ENCODE data around the gene PPM1K.
"Not testable (repeated sequence)": the region's sequence is repeated elsewhere in the genome, so short reads cannot be mapped to it uniquely, and the experiment has no call there.

PPM1K gene

GRCh38 chr4:88284439-88285234 is at the start of gene PPM1K:
Gene PPM1K (minus strand): TSS chr4:88284561. CDS start chr4:88278583, 5,978 bp downstream.
- peak; percentile 90 for DNase-seq (ENCODE audit: low read depth)

- no peak for DNase-seq (ENCODE audit: low read depth)
Measured at GRCh38 chr4:88333741-88334405, 49.5 kb upstream of the PPM1K start.

GRCh38 chr4:88327665-88328064 is 43.3 kb upstream of the PPM1K start:
- no peak for DNase-seq (ENCODE audit: low read depth)

GRCh38 chr4:88320780-88321373 is 36.5 kb upstream of the PPM1K start:
- DNase-seq (ENCODE audit: low read depth) = no peak

GRCh38 chr4:88320224-88320779 is 35.9 kb upstream of the PPM1K start:
- no peak for DNase-seq (ENCODE audit: low read depth)

GRCh38 chr4:88318751-88319350 is 34.5 kb upstream of the PPM1K start:
- DNase-seq (ENCODE audit: low read depth) = no peak

GRCh38 chr4:88315460-88316017 is 31.2 kb upstream of the PPM1K start:
- DNase-seq (ENCODE audit: low read depth) = no peak

GRCh38 chr4:88313088-88313624 is 28.8 kb upstream of the PPM1K start:
- not testable (repeated sequence) for DNase-seq (ENCODE audit: low read depth)

GRCh38 chr4:88308587-88308986 is 24.2 kb upstream of the PPM1K start:
- no peak for DNase-seq (ENCODE audit: low read depth)

- DNase-seq (ENCODE audit: low read depth) = no peak
Measured at GRCh38 chr4:88297725-88298454, 13.5 kb upstream of the PPM1K start.

GRCh38 chr4:88297212-88297516 is 12.8 kb upstream of the PPM1K start:
- no peak for DNase-seq (ENCODE audit: low read depth)

- no peak for DNase-seq (ENCODE audit: low read depth)
Measured at GRCh38 chr4:88296413-88297211, 12.3 kb upstream of the PPM1K start.

- DNase-seq (ENCODE audit: low read depth) = no peak
Measured at GRCh38 chr4:88295656-88296055, 11.3 kb upstream of the PPM1K start.

GRCh38 chr4:88291003-88291402 is 6.6 kb upstream of the PPM1K start:
- DNase-seq (ENCODE audit: low read depth) = no peak

GRCh38 chr4:88286897-88287296 is 2.5 kb upstream of the PPM1K start:
- DNase-seq (ENCODE audit: low read depth) = no peak

- DNase-seq (ENCODE audit: low read depth) = no peak
Measured at GRCh38 chr4:88285235-88285653, 883 bp upstream of the PPM1K start.

- no peak for DNase-seq (ENCODE audit: low read depth)
Measured at GRCh38 chr4:88283661-88284438, 511 bp downstream of the PPM1K start.

- no peak for DNase-seq (ENCODE audit: low read depth)
Measured at GRCh38 chr4:88280228-88280795, 4.0 kb downstream of the PPM1K start.

- no peak for DNase-seq (ENCODE audit: low read depth)
Measured at GRCh38 chr4:88277711-88278225, 6.6 kb downstream of the PPM1K start.

Measured in CMK (cell line).